Measurements from ENCODE around the gene C6.

C6 gene

GRCh38 chr5:41118177-41118576 is 95.2 kb downstream of the C6 start:
- no peak for DNase-seq

DNA sequence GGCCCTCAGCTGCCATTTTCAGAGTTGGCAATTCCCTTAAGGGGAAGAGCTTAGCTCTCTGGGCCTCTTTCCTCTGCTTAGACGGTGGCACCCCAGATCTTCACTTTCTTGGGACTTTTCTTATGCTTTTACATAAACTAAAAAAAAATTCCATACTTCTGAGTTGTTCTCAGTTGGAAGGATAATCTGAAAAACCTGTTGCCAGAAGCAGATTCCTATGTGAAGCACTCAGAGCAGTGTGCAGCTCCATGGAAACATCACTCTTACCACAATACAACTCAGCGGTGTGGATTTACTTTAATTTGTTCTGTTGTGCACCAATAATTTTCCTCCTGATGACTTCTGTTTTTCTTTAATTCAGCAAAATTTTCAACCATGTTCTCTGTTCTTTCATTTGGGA is 98.1 kb downstream of the C6 start:
- no peak for DNase-seq

- no peak for DNase-seq
Measured at GRCh38 chr5:41112486-41113455, 100.6 kb downstream of the C6 start.

DNA sequence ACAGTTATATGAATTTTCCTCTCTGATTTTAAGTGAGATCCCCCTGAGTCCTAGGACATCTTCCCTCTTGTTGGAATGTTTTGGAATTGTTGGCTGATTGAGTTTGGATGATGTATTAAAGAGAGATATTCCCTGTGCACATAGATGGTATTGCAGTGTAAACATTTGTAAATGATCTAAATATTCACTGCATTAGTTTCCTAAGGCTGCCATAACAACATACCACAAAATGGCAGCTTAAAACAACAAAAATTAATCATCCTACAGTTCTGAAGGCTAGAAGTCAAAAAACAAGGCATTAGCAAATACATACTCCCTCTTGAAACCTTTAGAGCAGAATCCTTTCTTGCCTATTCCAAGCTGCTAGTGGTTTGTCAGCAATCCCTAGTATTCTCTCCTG is 104.1 kb downstream of the C6 start:
- DNase-seq: no peak

- no peak for DNase-seq
Measured at GRCh38 chr5:41102341-41102740, 111.0 kb downstream of the C6 start.

DNA sequence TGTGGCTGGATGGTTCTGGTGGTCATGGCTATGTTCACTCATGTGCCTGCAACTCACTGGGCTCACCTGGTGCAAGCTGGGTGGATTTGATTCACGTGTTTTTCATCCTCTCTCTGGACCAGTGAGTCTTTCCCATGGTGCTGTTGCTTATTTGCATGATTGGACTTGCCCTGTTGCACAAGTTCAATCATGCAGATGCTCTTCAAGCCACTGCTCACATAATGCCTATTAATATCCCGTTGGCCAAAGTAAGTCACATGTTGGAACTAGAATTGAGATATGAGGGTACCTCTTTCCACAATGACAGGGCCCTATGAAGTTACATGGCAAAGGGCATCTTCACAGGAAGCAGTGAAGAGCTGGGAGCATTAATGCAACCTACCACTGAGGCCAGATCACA is 115.7 kb downstream of the C6 start:
- DNase-seq: no peak

- DNase-seq: no peak
Measured at GRCh38 chr5:41095324-41096101, 117.8 kb downstream of the C6 start.

DNA sequence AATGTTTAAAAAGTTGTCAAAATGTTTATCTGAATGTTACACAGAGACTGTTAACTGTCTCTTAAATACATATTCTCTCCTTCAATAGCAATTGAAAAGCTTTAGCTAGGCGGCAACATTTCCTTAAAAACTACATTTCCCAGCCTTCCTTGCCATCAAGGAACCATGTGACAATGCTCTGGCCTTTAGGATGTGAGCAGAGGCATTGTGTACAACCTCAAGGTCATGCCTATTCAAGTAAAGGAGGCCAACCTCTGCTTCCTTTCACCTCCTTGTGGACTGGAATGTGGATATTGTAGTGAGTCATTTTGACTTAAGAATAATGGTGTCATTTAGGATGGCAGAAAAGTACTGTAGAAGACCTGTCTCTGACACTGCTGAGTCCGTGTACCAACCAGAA is 118.5 kb downstream of the C6 start:
- DNase-seq: no peak

DNA sequence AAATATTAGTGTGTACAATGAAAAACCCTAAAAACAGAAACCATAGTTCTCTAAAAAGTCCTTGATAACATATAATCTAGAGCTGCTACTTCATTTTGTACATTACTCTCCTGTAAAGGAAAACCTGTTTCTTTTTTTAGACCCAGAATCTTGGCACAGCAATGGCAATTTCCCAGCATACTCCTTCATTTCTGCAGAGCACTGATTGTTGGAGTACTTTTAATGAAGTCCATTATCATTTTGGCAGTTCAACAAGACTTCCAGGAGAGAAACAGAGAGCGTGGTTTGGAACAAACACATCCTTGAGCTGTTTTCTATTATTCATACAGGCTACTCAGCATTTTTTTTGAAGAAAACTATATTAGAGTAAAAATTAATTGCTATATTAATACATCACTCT is 119.5 kb downstream of the C6 start:
- DNase-seq: no peak

Measured in bone marrow (tissue), 2 donors.